ENCODE data around the gene RIMBP2. TPM values are rescaled to one million over a fixed set of nuclear protein-coding genes. Genes with fewer than 3 reads are reported as not detected.

Gene RIMBP2
- polyA plus RNA-seq, 1 of the 3 experiments (the other 2 are of a cell fraction): 0.90 TPM

- H3K9ac ChIP-seq: no peak overlapping the region
- no peaks in the 10 kb centered on the region for H3F3A ChIP-seq (replicated peaks; ENCODE audit: insufficient read depth)
- no peaks in the 10 kb centered on the region for H3K9me2 ChIP-seq
- H3K4me3 ChIP-seq (ENCODE audit: low read depth in 2 of 2, low read length in 1 of 2): no peak overlapping the region
- H3K9me3 ChIP-seq: no peaks in the 10 kb centered on the region
- H3K36me3 ChIP-seq (replicated peaks in 1 of 2; ENCODE audit: control insufficient read depth in 1 of 2, insufficient read depth in 2 of 2, low read length in 1 of 2): no peaks in the 10 kb centered on the region
- no peak overlapping the region; a peak in 1 of 4 replicates for H3K27ac ChIP-seq (ENCODE audit: low read depth in 2 of 2, low read length in 1 of 2)
- H3K4me2 ChIP-seq: no peak overlapping the region
- no peak for DNase-seq
- WGBS (ENCODE audit: low lambda C conversion rate): 43% methylated on average over 7 of the region's 7 CpGs
- no peak for TF ChIP-seq CTCF (IDR thresholded peaks at IDR 0.05)
- no peak for TF ChIP-seq TAF1 (IDR thresholded peaks at IDR 0.05; ENCODE audit: borderline replicate concordance, low read depth, low read length)
- TF ChIP-seq NFIC (IDR thresholded peaks at IDR 0.05; ENCODE audit: borderline replicate concordance): no peak
- TF ChIP-seq RCOR1 (IDR thresholded peaks at IDR 0.05; ENCODE audit: low read length): no peak
- no peak for TF ChIP-seq ZBTB33 (IDR thresholded peaks at IDR 0.05; ENCODE audit: borderline replicate concordance, low read depth)
- TF ChIP-seq TEAD4 (IDR thresholded peaks at IDR 0.05; ENCODE audit: borderline replicate concordance, insufficient read depth): no peak
- no peak for TF ChIP-seq JUND (IDR thresholded peaks at IDR 0.05)
- no peak for TF ChIP-seq GATA2 (CRISPR knock-in tag; IDR thresholded peaks at IDR 0.05)
- TF ChIP-seq TCF12 (IDR thresholded peaks at IDR 0.05): no peak
- no peak for TF ChIP-seq REST (IDR thresholded peaks at IDR 0.05; ENCODE audit: low read depth, low read length)
- no peak for TF ChIP-seq FOXJ3 (CRISPR knock-in tag; IDR thresholded peaks at IDR 0.05)
- TF ChIP-seq MAX (IDR thresholded peaks at IDR 0.05; ENCODE audit: low read depth): no peak
- TF ChIP-seq MEF2A (IDR thresholded peaks at IDR 0.05; ENCODE audit: borderline replicate concordance, low read depth): no peak
- no peak for TF ChIP-seq YY1 (IDR thresholded peaks at IDR 0.05; ENCODE audit: low read depth)
- TF ChIP-seq RFX5 (IDR thresholded peaks at IDR 0.05; ENCODE audit: low read length): no peak
- TF ChIP-seq MXI1 (IDR thresholded peaks at IDR 0.05; ENCODE audit: low read depth, low read length): no peak
- no peak for TF ChIP-seq POLR2AphosphoS5 (IDR thresholded peaks at IDR 0.05; ENCODE audit: low read depth, low read length)
- TF ChIP-seq IRF3 (IDR thresholded peaks at IDR 0.05; ENCODE audit: low read depth, low read length): no peak
- no peaks in the 10 kb centered on the region for H4K20me1 ChIP-seq (ENCODE audit: insufficient read depth)
- ChIA-PET CTCF (interaction anchor here (1.2 kb wide), 1 partner anchor 73 kb away, joined by 3 read pairs; no protein-coding TSS in a partner anchor), POLR2A (no interaction called here)
- no peak overlapping the region for H2AFZ ChIP-seq (ENCODE audit: low read depth)
- H3K79me2 ChIP-seq (ENCODE audit: insufficient read depth): no peaks in the 10 kb centered on the region
- peaks cover 0 to 7% of the 10 kb centered on the region in 2 experiments; a peak in 1 of 4 replicates for H3K4me1 ChIP-seq (ENCODE audit: control insufficient read depth in 1 of 2, insufficient read depth in 2 of 2, low read depth in 1 of 2, low read length in 1 of 2)
- H3K27me3 ChIP-seq (ENCODE audit: insufficient read depth): no peaks in the 10 kb centered on the region
These were observed 217.3 kb downstream of the RIMBP2 start for GRCh38 chr12:130498589-130499385.

Measured in SK-N-SH (cell line).